HTERT RPE-1 (cell line): Measurements from ENCODE around the gene STK26.
"Not testable (repeated sequence)": the region's sequence is repeated elsewhere in the genome, so short reads cannot be mapped to it uniquely, and the experiment has no call there.

Experiments
- in situ Hi-C: fragments of 300-500 bp; cut with MboI; formaldehyde crosslinking; loops from 4 replicates; pipeline ENCODE4 v1.14.3; 2020; ENCODE audit warnings: low sequenced_read_pairs

Gene STK26

GRCh38 chrX:132022967-132023895 lies at the start of gene STK26:
TSS of gene STK26 (plus strand) at chrX:132023302. CDS start at chrX:132023618, 316 bp downstream.
- in situ Hi-C loops = no loop called here

GRCh38 chrX:131975851-131976250 lies 47.3 kb upstream of the STK26 start:
- in situ Hi-C loops = no loop called here

GRCh38 chrX:131977619-131978018 lies 45.5 kb upstream of the STK26 start:
- in situ Hi-C loops = no loop called here

- in situ Hi-C loops = no loop called here
These were observed 44.0 kb upstream of the STK26 start for GRCh38 chrX:131979116-131979515.

- in situ Hi-C loops = no loop called here
These were observed 37.5 kb upstream of the STK26 start for GRCh38 chrX:131985526-131986049.

GRCh38 chrX:131987252-131987651 lies 35.9 kb upstream of the STK26 start:
- in situ Hi-C loops = no loop called here

- in situ Hi-C loops = no loop called here
These were observed 34.9 kb upstream of the STK26 start for GRCh38 chrX:131988236-131988635.

- in situ Hi-C loops = no loop called here
These were observed 22.0 kb upstream of the STK26 start for GRCh38 chrX:132001127-132001526.

- in situ Hi-C loops = no loop called here
These were observed 18.4 kb upstream of the STK26 start for GRCh38 chrX:132004728-132005127.

GRCh38 chrX:132009350-132009749 lies 13.8 kb upstream of the STK26 start:
- in situ Hi-C loops = no loop called here

GRCh38 chrX:132010213-132010612 lies 12.9 kb upstream of the STK26 start:
- in situ Hi-C loops = not testable (repeated sequence)

GRCh38 chrX:132015875-132016274 lies 7.2 kb upstream of the STK26 start:
- in situ Hi-C loops = no loop called here

- in situ Hi-C loops = no loop called here
These were observed 6.3 kb upstream of the STK26 start for GRCh38 chrX:132016628-132017430.

- in situ Hi-C loops = no loop called here
These were observed 5.5 kb upstream of the STK26 start for GRCh38 chrX:132017431-132018185.

GRCh38 chrX:132022198-132022966 lies 720 bp upstream of the STK26 start:
- in situ Hi-C loops = no loop called here

- in situ Hi-C loops = no loop called here
These were observed 839 bp downstream of the STK26 start for GRCh38 chrX:132023896-132024386.

- in situ Hi-C loops = no loop called here
These were observed 1.9 kb downstream of the STK26 start for GRCh38 chrX:132025041-132025440.

- in situ Hi-C loops = no loop called here
These were observed 7.2 kb downstream of the STK26 start for GRCh38 chrX:132030264-132030663.

- in situ Hi-C loops = no loop called here
These were observed 8.8 kb downstream of the STK26 start for GRCh38 chrX:132031867-132032266.

GRCh38 chrX:132033166-132033565 lies 10.1 kb downstream of the STK26 start:
- in situ Hi-C loops = no loop called here
